ENCODE data around the gene BICD1.

DNA sequence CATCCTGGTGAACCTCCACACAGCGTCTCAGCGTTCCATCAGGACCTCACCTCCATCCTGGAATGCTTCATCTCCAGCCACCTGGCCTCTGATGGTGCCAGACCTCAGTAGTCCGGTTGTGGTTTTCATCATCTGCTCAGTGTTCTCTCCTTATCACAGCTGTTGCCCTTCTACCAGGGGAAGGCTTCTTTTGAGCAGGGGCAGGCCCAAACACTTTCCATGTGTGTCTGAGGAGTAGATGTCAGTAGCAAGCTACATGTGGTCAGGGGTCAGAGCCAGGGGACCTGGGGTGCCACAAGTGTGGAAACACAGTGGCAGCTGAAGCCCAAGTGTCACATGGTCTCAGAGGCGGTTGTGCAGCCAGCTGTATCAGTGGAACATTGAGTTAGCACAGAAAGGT lies 262.6 kb downstream of the BICD1 start:
- no peak for TF ChIP-seq ZNF274 (IDR thresholded peaks at IDR 0.05; ENCODE audit: low read depth, low read length)
- no peak for TF ChIP-seq SUZ12 (IDR thresholded peaks at IDR 0.05; ENCODE audit: extremely low read depth, insufficient read depth, insufficient read length)
- TF ChIP-seq YY1 (IDR thresholded peaks at IDR 0.05; ENCODE audit: insufficient read depth, insufficient read length) = no peak

Data from NT2/D1 (cell line).